ENCODE measurements around the gene MSH3.
"Not testable (repeated sequence)": the region's sequence is repeated elsewhere in the genome, so short reads cannot be mapped to it uniquely, and the experiment has no call there.

MSH3 gene

DNA sequence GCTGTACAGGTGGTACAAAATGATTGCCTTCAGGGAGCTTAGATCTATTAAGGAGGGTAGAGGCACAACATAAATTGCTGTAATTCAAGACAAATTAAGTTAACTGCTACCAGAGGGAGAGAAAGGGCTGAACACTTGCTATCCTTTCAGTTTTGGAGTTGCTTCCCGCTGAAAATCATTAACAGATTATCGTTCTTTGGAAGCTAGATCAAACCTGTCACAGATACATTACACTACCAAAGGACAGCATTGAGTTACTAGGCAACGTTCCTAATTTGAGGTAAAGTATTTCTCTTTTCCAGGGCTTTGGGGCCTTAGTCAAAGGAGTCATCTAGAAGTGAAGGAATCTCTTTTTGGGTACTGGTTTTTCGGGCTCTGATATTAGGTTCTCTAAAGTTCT lies 85.0 kb downstream of the MSH3 start:
- Mint-ChIP-seq H3K27me3 (ENCODE audit: low read depth) (no peaks in the 10 kb centered on the region), H3K4me1 (peaks cover 5% of the 10 kb centered on the region), H3K36me3 (ENCODE audit: low read depth) (peaks cover 38% of the 10 kb centered on the region), H3K4me3 (no peak overlapping the region), H3K27ac (no peak overlapping the region), H3K9me3 (peaks cover 2% of the 10 kb centered on the region)
- TF ChIP-seq CTCF (IDR thresholded peaks at IDR 0.05; ENCODE audit: unreplicated experiment in 3 of 3) = no peak

DNA sequence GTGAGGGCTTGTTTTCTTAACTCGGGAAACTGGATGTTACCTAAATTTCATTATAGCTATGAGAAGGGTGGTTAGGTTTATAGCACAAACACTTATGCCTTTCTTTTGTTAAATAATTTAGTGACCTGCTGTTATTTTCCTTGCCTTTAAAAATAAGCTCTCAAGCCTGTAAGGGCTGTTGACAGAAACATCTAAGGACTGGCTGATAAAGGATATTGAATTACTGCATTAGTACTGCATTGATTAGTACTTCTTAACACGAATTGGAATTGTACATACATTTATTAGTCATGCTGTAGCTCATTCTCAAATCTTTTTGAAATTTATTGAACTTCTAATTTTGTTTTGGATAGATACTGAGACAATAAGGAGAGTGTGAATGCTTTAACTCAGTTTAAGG lies 85.4 kb downstream of the MSH3 start:
- Mint-ChIP-seq H3K4me3 (no peak overlapping the region), H3K27me3 (ENCODE audit: low read depth) (no peaks in the 10 kb centered on the region), H3K9me3 (peaks cover 2% of the 10 kb centered on the region), H3K36me3 (ENCODE audit: low read depth) (peaks cover 42% of the 10 kb centered on the region), H3K4me1 (peaks cover 5% of the 10 kb centered on the region), H3K27ac (no peak overlapping the region)
- no peak for TF ChIP-seq CTCF (IDR thresholded peaks at IDR 0.05; ENCODE audit: unreplicated experiment in 3 of 3)

DNA sequence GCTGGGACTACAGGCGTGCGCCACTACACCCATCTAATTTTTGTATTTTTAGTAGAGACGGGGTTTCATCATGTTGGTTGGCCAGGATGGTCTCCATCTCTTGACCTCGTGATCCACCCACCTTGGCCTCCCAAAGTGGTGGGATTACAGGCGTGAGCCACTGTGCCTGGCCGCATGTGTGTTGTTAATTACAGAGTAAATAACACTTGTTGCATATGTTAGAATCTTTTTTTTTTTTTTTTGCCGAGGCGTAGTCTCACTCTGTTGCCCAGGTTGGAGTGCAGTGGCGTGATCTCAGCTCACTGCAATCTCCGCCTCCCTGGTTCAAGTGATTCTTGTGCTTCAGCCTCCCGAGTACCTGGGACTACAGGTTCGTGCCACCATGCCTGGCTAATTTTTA lies 86.0 kb downstream of the MSH3 start:
- peaks cover 46% of the 10 kb centered on the region for H3K36me3 Mint-ChIP-seq (ENCODE audit: low read depth)
- H3K4me3 Mint-ChIP-seq, H3K9me3 Mint-ChIP-seq: not testable (repeated sequence)

GRCh38 chr5:80740999-80741398 lies 86.5 kb downstream of the MSH3 start:
- H3K4me3 Mint-ChIP-seq = no peak overlapping the region
- H3K27ac Mint-ChIP-seq = no peak overlapping the region
- H3K36me3 Mint-ChIP-seq (ENCODE audit: low read depth) = peaks cover 51% of the 10 kb centered on the region
- H3K9me3 Mint-ChIP-seq = peaks cover 2% of the 10 kb centered on the region
- H3K27me3 Mint-ChIP-seq (ENCODE audit: low read depth) = no peaks in the 10 kb centered on the region
- TF ChIP-seq CTCF (IDR thresholded peaks at IDR 0.05; ENCODE audit: unreplicated experiment in 3 of 3) = no peak
- peaks cover 5% of the 10 kb centered on the region for H3K4me1 Mint-ChIP-seq

More for the DNA sequence above, 86.0 kb downstream of the MSH3 start:
- not testable (repeated sequence) for H3K27ac Mint-ChIP-seq; H3K27me3 Mint-ChIP-seq (ENCODE audit: low read depth); H3K4me1 Mint-ChIP-seq

DNA sequence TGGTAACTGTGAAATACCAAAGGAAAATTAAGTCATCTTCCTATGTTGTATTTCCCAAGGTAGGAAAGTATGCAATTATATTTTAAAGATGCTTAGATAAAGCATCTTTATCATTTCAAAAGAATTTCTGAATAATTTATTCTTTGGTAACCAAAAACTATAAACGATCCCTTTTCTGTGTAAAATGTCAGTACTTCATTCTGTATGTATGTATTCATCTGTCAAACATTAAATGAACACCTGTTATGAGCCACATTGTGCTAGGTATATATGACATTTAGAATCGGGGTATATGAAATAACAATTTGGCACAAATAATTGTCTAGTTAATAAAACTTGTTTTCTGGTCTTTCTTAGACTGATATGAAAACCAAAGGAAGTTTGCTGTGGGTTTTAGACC lies 89.7 kb downstream of the MSH3 start:
- Mint-ChIP-seq H3K9me3 (peaks cover 2% of the 10 kb centered on the region), H3K4me1 (no peaks in the 10 kb centered on the region), H3K27me3 (ENCODE audit: low read depth) (no peaks in the 10 kb centered on the region), H3K27ac (no peak overlapping the region), H3K4me3 (no peak overlapping the region), H3K36me3 (ENCODE audit: low read depth) (peaks cover 69% of the 10 kb centered on the region)
- no peak for TF ChIP-seq CTCF (IDR thresholded peaks at IDR 0.05; ENCODE audit: unreplicated experiment in 3 of 3)

DNA sequence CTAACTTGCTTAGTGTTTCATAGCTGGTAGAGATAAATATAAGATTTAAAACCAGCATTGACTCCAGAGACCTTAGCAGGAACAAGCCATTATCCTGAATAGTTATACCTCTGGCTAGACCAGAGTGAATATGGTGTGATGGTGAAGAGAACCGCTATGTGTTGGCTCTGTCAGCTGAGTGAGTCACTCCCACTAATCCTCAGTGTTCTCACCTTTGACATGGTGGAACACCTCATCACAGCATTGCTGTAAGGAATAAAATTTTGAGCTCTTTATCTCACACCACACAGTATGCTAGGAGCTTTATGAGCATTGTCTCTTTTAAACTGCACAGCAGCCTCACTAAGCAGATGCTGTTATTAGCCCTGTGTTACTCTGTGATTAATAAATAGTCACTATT lies 91.0 kb downstream of the MSH3 start:
- Mint-ChIP-seq H3K27ac (no peak overlapping the region), H3K27me3 (ENCODE audit: low read depth) (no peaks in the 10 kb centered on the region), H3K36me3 (ENCODE audit: low read depth) (peaks cover 75% of the 10 kb centered on the region), H3K4me1 (no peaks in the 10 kb centered on the region), H3K9me3 (peaks cover 2% of the 10 kb centered on the region), H3K4me3 (no peak overlapping the region)
- TF ChIP-seq CTCF (IDR thresholded peaks at IDR 0.05; ENCODE audit: unreplicated experiment in 3 of 3) = no peak
